ENCODE results near the gene MCF2L2.

- TF ChIP-seq ZNF274 (IDR thresholded peaks at IDR 0.05; ENCODE audit: low read depth, low read length), result no peak
- no peak for TF ChIP-seq YY1 (IDR thresholded peaks at IDR 0.05; ENCODE audit: insufficient read depth, insufficient read length)
Measured at GRCh38 chr3:183252973-183253527, 175.4 kb downstream of the MCF2L2 start, which contains the start of gene B3GNT5.

Data from NT2/D1 (cell line).